ENCODE measurements around the gene CROCC.

- TF ChIP-seq CTCF (IDR thresholded peaks at IDR 0.05) = no peak
- no peak for TF ChIP-seq POLR2A (IDR thresholded peaks at IDR 0.05)
- TF ChIP-seq POLR2AphosphoS5 (IDR thresholded peaks at IDR 0.05) = no peak
These were observed 91.2 kb downstream of the CROCC start for GRCh38 chr1:17012775-17013490.
